Activated CD4-positive, alpha-beta T cell treated with anti-CD3 and anti-CD28 coated beads, Interleukin-2, amount 10 ng/mL, durations not matched to agents 24 days and 14 days (primary cell): ENCODE data around the gene PPIC. TPM values are rescaled to one million over a fixed set of nuclear protein-coding genes. Genes with fewer than 3 reads are reported as not detected.
"Not testable (repeated sequence)": the region's sequence is repeated elsewhere in the genome, so short reads cannot be mapped to it uniquely, and the experiment has no call there.

ENCODE experiments used
- DNase-seq: peaks from one replicate; pipeline ENCODE4 v3.0.0; 2022
- H3K27ac Mint-ChIP-seq: one replicate; pipeline ENCODE4 v1.8.0; 2022; ENCODE audit warnings: mild to moderate bottlenecking, mixed read lengths
- H3K27me3 Mint-ChIP-seq: one replicate; pipeline ENCODE4 v1.8.0; 2022; ENCODE audit warnings: mixed read lengths
- H3K36me3 Mint-ChIP-seq: one replicate; pipeline ENCODE4 v1.8.0; 2022; ENCODE audit warnings: low read depth, mild to moderate bottlenecking, mixed read lengths
- H3K4me1 Mint-ChIP-seq: one replicate; pipeline ENCODE4 v1.8.0; 2021; ENCODE audit warnings: mixed read lengths
- H3K4me3 Mint-ChIP-seq: one replicate; pipeline ENCODE4 v1.8.0; 2022; ENCODE audit warnings: mild to moderate bottlenecking, moderate library complexity, mixed read lengths
- H3K9me3 Mint-ChIP-seq: one replicate; pipeline ENCODE4 v1.8.0; 2021; ENCODE audit warnings: mixed read lengths
- intact Hi-C: fragments of 100-400 bp; cut with micrococcal nuclease; formaldehyde crosslinking; loops from one replicate; pipeline ENCODE4 v1.15.1; 2023
- total RNA-seq: library from RNA; stranded (reverse); gene quantifications from 2 replicates; pipeline ENCODE4 v1.2.3, GENCODE V29; 2022

Gene PPIC
- total RNA-seq, 1 donor from 2014 or later, result not detected

DNA sequence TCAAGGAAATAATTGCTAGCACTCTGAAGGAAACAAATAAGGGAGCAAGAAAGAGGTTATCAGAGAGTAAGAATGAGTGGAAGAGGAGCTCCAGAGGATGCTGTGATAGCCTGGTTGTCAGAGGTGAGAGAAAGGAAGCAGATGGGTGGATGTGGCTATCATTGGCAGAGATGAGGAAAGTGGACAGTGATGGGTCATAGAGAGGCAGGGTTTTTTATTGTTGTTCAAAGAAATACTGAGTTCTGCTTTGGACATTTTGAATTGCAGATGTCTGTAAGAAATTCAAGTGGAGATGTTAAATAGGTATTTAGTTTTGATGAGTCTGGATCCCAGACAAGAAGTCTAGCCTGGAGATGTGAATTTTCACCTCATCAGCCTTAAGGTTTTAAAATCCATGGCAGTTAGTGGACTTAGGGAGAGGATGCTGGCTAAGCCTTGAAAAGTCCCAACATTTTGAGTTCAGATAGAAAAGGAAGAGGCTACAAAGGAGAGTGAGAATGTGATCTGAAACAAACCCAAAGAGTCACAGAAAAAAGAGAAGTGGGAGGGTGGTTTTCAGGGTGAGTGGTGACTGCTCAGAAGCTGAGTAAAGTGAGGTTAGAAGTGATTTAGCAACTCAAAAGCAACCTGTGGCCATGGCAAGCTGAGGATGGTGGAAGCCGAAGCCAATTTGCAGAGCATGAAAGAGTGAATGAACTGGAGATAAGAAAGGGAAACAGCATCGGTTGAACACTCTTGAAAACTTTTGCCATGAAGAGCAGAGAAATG is 50.4 kb downstream of the PPIC start:
- no peak overlapping the region for H3K27ac Mint-ChIP-seq
- no peak for DNase-seq
- no peaks in the 10 kb centered on the region for H3K9me3 Mint-ChIP-seq
- H3K27me3 Mint-ChIP-seq, result peaks cover 2% of the 10 kb centered on the region
- H3K36me3 Mint-ChIP-seq, result no peaks in the 10 kb centered on the region
- H3K4me1 Mint-ChIP-seq, result no peaks in the 10 kb centered on the region
- intact Hi-C loops, result no loop called here
- no peak overlapping the region for H3K4me3 Mint-ChIP-seq

DNA sequence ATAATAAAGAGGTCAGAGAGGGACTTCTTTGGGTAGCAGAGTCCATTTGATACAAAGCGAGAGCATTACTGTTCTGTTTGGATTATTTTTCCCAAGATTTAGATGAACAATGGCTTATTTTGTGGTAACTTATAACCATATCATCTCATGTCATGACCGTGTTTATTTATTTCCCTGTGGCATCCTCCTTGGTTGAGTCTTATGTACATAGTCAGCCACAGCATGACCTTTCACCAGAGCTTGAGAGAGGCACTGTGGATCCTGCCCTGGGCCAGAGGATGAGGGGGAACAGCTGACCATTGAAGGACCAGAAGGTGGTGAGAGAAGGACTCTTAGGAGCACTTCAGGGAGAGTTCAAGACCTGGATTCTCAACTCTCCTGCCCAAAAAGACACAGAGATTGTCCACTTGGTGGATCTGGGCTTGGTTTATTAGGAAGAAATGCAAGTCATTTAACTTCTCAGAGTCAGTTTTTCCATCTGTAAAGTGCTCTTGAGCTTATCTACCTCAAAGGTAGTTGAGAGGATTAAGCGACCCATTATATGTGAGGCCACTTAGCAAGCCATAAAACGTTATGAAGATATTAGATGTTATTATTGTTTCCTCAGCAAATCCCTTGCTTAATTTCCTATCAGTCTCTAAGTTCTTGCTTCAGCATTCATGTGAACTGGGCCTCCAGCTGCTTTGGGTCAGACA is 51.4 kb downstream of the PPIC start:
- no peak overlapping the region for H3K27ac Mint-ChIP-seq
- H3K9me3 Mint-ChIP-seq, result no peaks in the 10 kb centered on the region
- H3K27me3 Mint-ChIP-seq, result peaks cover 2% of the 10 kb centered on the region
- H3K36me3 Mint-ChIP-seq, result no peaks in the 10 kb centered on the region
- intact Hi-C loops, result no loop called here
- H3K4me3 Mint-ChIP-seq, result no peak overlapping the region
- H3K4me1 Mint-ChIP-seq, result no peaks in the 10 kb centered on the region
- no peak for DNase-seq

DNA sequence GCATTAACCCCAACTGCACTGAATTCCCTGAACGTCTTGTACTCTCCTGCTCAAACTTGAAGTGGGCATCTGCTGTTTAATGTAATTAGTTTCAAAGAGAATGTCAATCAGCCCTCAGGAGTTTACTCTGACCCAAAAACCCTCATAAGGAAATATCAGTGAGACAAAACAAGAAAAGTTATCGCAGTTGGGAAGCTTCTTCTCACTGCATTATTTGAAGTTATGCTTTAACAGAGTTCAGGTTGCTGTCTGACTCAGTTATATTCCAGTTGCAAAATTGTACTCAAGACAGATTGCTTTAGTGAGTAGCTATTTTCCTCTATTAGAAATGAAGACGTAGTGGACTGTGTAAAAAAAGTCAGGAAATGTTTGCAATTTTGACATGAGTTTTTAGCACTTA is 52.1 kb downstream of the PPIC start:
- no peak for DNase-seq
- Mint-ChIP-seq H3K27ac (no peak overlapping the region), H3K4me3 (no peak overlapping the region), H3K36me3 (no peaks in the 10 kb centered on the region), H3K4me1 (no peaks in the 10 kb centered on the region), H3K27me3 (peaks cover 2% of the 10 kb centered on the region), H3K9me3 (no peaks in the 10 kb centered on the region)
- intact Hi-C loops, result no loop called here

DNA sequence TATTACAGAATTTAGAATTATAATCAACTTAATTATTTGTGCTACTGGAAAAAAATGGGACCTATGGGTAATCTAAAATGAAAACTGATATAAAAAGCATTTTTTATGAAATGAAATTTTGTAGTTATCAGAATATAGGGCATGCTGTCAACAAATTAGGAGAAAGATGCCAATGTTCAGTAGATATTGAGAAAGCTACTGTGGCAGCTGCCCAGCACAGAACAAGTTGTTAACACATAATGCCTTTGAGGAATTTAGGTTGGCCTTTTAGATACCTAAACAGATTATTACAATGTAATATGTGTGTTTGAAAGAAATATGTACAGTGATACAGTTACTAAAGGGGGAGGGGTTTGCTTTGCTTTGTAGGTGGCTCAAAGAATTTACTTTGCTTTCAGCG is 54.1 kb downstream of the PPIC start:
- H3K4me3 Mint-ChIP-seq, result no peak overlapping the region
- H3K4me1 Mint-ChIP-seq, result no peaks in the 10 kb centered on the region
- H3K9me3 Mint-ChIP-seq, result no peaks in the 10 kb centered on the region
- peaks cover 4% of the 10 kb centered on the region for H3K27me3 Mint-ChIP-seq
- no peaks in the 10 kb centered on the region for H3K36me3 Mint-ChIP-seq
- H3K27ac Mint-ChIP-seq, result no peak overlapping the region
- intact Hi-C loops, result no loop called here
- no peak for DNase-seq

DNA sequence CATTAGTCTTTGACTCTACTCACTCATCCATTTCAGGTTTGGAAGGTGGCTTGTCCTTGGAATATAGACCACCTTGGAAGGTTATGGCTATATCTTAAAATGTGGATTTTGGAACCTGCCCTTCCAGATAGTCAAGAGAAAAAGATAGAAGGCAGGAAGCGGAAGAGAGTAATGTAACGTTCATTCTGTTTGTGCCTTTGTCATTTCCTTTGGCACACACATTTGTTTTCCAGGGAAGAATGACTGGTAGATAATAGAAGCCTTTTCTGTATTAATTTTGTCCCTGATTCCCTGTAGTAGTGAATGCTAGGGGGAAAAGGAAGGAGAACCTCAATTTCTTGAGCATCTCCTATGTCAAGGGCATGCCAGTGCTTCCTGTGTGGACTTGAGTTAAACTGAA is 54.7 kb downstream of the PPIC start:
- H3K4me3 Mint-ChIP-seq, result no peak overlapping the region
- H3K27ac Mint-ChIP-seq, result no peak overlapping the region
- H3K36me3 Mint-ChIP-seq, result no peaks in the 10 kb centered on the region
- H3K27me3 Mint-ChIP-seq, result peaks cover 4% of the 10 kb centered on the region
- intact Hi-C loops, result no loop called here
- H3K9me3 Mint-ChIP-seq, result no peaks in the 10 kb centered on the region
- H3K4me1 Mint-ChIP-seq, result no peaks in the 10 kb centered on the region
- DNase-seq, result no peak

DNA sequence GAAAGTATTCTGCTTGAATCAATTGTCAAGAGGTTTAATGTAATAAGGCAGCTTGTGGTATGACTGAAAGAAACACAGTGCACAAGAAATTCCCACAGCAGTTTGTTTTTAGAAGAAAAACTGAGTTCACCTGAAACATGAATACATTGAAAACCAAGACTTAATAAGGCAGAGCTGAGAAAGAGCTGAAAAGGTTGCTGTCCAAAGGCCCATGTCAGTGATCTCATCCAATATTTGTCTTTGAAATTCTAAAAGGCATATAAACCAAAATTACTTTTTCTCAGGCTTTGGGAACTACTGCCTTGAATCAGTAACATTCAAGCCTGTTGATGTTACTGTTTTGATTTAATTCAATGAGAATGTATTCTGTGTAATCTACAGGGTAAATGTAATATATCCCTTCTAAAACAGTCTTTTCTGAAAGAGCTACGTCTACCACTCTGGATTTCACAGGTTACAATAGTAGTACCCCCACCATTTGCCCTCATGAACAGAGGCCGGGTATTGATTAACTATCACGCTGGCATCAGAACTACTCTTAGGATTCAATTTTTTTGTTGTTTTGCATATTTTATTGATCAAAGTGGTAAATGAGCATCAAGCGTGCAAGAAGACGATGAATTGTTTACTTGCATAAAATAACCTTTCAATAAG is 57.8 kb downstream of the PPIC start:
- Mint-ChIP-seq H3K27ac (no peak overlapping the region), H3K4me3 (no peak overlapping the region), H3K36me3 (no peaks in the 10 kb centered on the region), H3K27me3 (peaks cover 4% of the 10 kb centered on the region), H3K9me3 (no peaks in the 10 kb centered on the region), H3K4me1 (no peaks in the 10 kb centered on the region)
- DNase-seq, result no peak
- intact Hi-C loops, result no loop called here

DNA sequence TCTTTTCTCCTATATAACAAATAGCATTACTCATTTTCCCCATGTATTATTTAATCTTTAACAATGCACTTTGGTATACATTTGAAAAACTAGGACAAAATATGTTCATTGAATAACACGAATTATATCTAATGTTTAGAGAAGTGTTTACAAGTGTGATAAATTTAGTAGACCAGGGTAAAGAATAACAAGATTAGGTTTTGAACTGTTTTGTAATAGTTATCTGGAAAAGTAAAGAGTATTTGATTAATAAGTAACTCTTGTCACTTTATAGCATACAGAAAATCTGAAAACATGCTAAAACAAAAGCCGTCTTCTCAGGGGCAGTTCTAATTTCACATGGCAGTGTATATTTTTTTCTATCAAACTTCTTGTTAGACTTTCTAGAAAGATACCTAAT is 58.5 kb downstream of the PPIC start:
- DNase-seq, result no peak
- Mint-ChIP-seq H3K4me1 (no peaks in the 10 kb centered on the region), H3K9me3 (no peaks in the 10 kb centered on the region), H3K36me3 (no peaks in the 10 kb centered on the region), H3K27ac (no peak overlapping the region), H3K4me3 (no peak overlapping the region), H3K27me3 (peaks cover 4% of the 10 kb centered on the region)
- intact Hi-C loops, result no loop called here

DNA sequence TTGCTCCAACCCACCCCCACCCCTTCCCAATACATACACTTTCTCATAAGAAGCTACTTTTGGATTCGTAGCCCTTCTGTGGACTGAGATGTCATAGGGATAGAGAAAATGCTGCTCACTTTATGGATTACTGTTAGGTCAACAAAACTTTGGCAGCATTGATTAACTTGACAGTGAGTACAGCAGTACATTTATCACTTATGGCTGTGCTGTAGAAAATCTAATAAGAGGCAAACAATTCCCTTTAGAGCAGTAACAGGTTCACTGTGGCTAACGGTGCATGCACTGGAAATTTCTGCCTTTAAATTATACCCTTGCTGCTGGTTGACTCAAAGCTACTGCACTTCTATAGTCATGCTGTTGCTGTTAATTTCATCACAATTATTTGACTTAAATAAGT is 59.2 kb downstream of the PPIC start:
- H3K27me3 Mint-ChIP-seq, result peaks cover 4% of the 10 kb centered on the region
- no peak for DNase-seq
- H3K36me3 Mint-ChIP-seq, result no peaks in the 10 kb centered on the region
- H3K4me1 Mint-ChIP-seq, result no peaks in the 10 kb centered on the region
- intact Hi-C loops, result no loop called here
- H3K27ac Mint-ChIP-seq, result no peak overlapping the region
- no peaks in the 10 kb centered on the region for H3K9me3 Mint-ChIP-seq
- no peak overlapping the region for H3K4me3 Mint-ChIP-seq

DNA sequence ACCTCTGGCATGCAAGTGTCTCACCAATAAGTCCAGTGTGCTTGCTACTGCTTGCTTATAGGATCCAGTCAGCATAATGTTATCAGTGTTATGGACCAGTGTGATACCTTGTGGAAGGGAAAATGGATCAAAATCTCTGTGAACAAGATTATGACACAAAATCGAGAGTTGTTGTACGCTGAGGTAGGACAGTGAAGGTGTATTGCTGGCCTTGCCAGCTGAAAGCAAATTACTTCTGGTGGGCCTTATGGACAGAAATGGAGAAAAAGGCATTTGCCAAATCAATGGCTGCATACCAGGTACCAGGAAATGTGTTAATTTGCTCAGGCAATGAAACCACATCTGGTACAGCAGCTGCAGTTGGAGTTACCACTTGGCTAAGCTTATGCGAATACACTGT is 62.3 kb downstream of the PPIC start:
- DNase-seq, H3K36me3 Mint-ChIP-seq, intact Hi-C loops, H3K27ac Mint-ChIP-seq, H3K27me3 Mint-ChIP-seq, H3K4me3 Mint-ChIP-seq, H3K9me3 Mint-ChIP-seq, H3K4me1 Mint-ChIP-seq: not testable (repeated sequence)

DNA sequence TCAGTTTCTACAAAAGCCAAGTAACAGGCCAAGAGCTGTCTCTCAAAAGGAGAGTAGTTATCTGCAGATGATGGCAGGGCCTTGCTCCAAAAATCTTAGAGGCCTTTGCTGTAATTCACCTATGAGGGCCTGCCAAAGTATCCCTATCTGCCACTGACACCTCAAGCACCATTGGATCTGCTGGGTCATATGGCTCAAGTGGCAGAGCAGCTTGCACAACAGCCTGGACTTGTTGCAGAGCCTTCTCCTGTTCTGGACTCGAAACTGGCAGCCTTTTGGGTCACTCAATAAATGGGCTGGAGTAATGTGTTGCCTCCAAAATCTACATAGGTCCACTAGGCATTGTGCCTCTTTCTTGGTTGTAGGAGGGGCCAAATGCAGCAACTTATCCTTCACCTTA is 62.8 kb downstream of the PPIC start:
- H3K4me3 Mint-ChIP-seq, H3K36me3 Mint-ChIP-seq, H3K27ac Mint-ChIP-seq, H3K27me3 Mint-ChIP-seq, DNase-seq, H3K4me1 Mint-ChIP-seq, intact Hi-C loops, H3K9me3 Mint-ChIP-seq: not testable (repeated sequence)

Other genes with a start within 250 kb of the PPIC start
- gene SNX24, start 191.1 kb downstream of the PPIC start, total RNA-seq, result 0.37 and 0.45 TPM in 2 replicates
- gene PRDM6, start 52.5 kb upstream of the PPIC start, total RNA-seq, result not detected in 2 replicates